Measurements from ENCODE around the gene PCDH1. TPM values are rescaled to one million over a fixed set of nuclear protein-coding genes. Genes with fewer than 3 reads are reported as not detected.

The PCDH1 gene
- total RNA-seq, 1 experiment from 2014 or later, result 127 TPM

GRCh38 chr5:141846031-141846430 lies 32.2 kb downstream of the PCDH1 start:
- Mint-ChIP-seq H3K27ac (peak overlapping the region; percentile 83 to 96 (median 92); a peak in 6 of 7 replicates), H3K4me1 (peaks cover 75 to 82% of the 10 kb centered on the region in 2 experiments), H3K4me3 (peak overlapping the region in 1 of 2 experiments; percentile 53; a peak in 3 of 5 replicates), H3K36me3 (ENCODE audit: insufficient read depth in 1 of 3, low read depth in 3 of 3) (peaks cover 3 to 12% (median 7%) of the 10 kb centered on the region in 3 experiments; a peak in 6 of 7 replicates), H3K27me3 (ENCODE audit: low read depth) (no peaks in the 10 kb centered on the region), H3K9me3 (no peaks in the 10 kb centered on the region; a peak in 1 of 5 replicates)
- Histone ChIP-seq H2AFZ (ENCODE audit: low read length) (no peak overlapping the region), H3K23ac (ENCODE audit: insufficient read length, low read depth, low read length) (no peak overlapping the region), H4K91ac (ENCODE audit: insufficient read length, low read depth, low read length) (no peak overlapping the region), H3K56ac (ENCODE audit: insufficient read length, low read depth, low read length) (no peak overlapping the region), H2BK120ac (ENCODE audit: low read depth, low read length, poor library complexity, severe bottlenecking) (no peak overlapping the region), H4K20me1 (ENCODE audit: control insufficient read depth, insufficient read depth, insufficient read length) (no peaks in the 10 kb centered on the region), H3K14ac (ENCODE audit: insufficient read depth, low read length) (no peak overlapping the region), H4K5ac (ENCODE audit: insufficient read length, low read depth, low read length) (no peak overlapping the region), H3K27ac (ENCODE audit: insufficient read length, low read depth, low read length) (peak overlapping the region; percentile 7), H3K4me2 (ENCODE audit: insufficient read depth, insufficient read length, low read length) (peak overlapping the region; percentile 17), H3K9ac (ENCODE audit: extremely low read depth, insufficient read length, low read length) (no peak overlapping the region), H2BK5ac (ENCODE audit: insufficient read length, low read length) (no peak overlapping the region), H3K4me1 (ENCODE audit: insufficient read depth, low read length) (peaks cover 40% of the 10 kb centered on the region; the same call in 1 of the 2 replicates), H2BK12ac (ENCODE audit: insufficient read length, low read depth, low read length) (peak overlapping the region; percentile 52), H3K4ac (ENCODE audit: low read depth, low read length) (no peak overlapping the region; the same call in 1 of the 2 replicates), H3K23me2 (ENCODE audit: insufficient read length, low read depth, low read length, poor library complexity, severe bottlenecking) (peaks cover 12% of the 10 kb centered on the region), H3K27me3 (ENCODE audit: insufficient read depth, low read length) (no peaks in the 10 kb centered on the region), H3K79me2 (ENCODE audit: insufficient read depth, low read length) (no peaks in the 10 kb centered on the region), H2AK5ac (ENCODE audit: insufficient read length, low read length) (no peak overlapping the region), H4K8ac (replicated peaks; ENCODE audit: insufficient read length, low read depth, low read length) (no peak overlapping the region), H3K9me3 (ENCODE audit: control insufficient read depth, low read depth, low read length) (no peaks in the 10 kb centered on the region), H3K18ac (ENCODE audit: insufficient read length, low read depth, low read length) (peak overlapping the region; percentile 47), H3K79me1 (ENCODE audit: insufficient read depth, low read depth, low read length, poor library complexity, severe bottlenecking) (no peaks in the 10 kb centered on the region), H2BK20ac (ENCODE audit: low read depth, low read length, poor library complexity, severe bottlenecking) (no peak overlapping the region), H2BK15ac (ENCODE audit: low read depth, low read length) (no peak overlapping the region), H3T11ph (ENCODE audit: low read length) (no peak overlapping the region)
- no peak for TF ChIP-seq CTCF (conservative IDR thresholded peaks at IDR 0.05)
- no CpG with 5 or more reads among the region's 10 CpGs for WGBS (ENCODE audit: extremely low coverage, insufficient read length, low lambda C conversion rate)
- DNase-seq, result peak; percentile 65

Measured in H9 (cell line).